HEK293T (cell line): ENCODE measurements around the gene JAG1.
"Not testable (repeated sequence)": the region's sequence is repeated elsewhere in the genome, so short reads cannot be mapped to it uniquely, and the experiment has no call there.

Experiments used
- CTCF ChIA-PET: fragments of 350-600 bp; formaldehyde crosslinking; extraction: SDS; loops from one replicate; lab custom pipeline; 2021; ENCODE audit warnings: antibody characterized with exemption, inconsistent platforms; lab: Yijun Ruan, JAX
- POLR2A ChIA-PET: fragments of 350-600 bp; formaldehyde crosslinking; extraction: SDS; loops from one replicate; lab custom pipeline; 2020; ENCODE audit warnings: antibody characterized with exemption, inconsistent platforms; lab: Yijun Ruan, JAX
- DNase-seq: peaks from one replicate; pipeline ENCODE4 v3.0.0; 2012; ENCODE audit warnings: mixed read lengths; ENCODE audit errors: extremely low spot score
- ARNT ChIP-seq: fragments of 450-650 bp; IDR thresholded peaks from 2 replicates; pipeline ENCODE4 v1.6.1; 2017; ENCODE audit warnings: mild to moderate bottlenecking
- BHLHE40 ChIP-seq: fragments of 450-650 bp; IDR thresholded peaks from 2 replicates; pipeline ENCODE4 v1.6.1; 2016; ENCODE audit warnings: mild to moderate bottlenecking, moderate library complexity, borderline replicate concordance
- CTBP1 ChIP-seq: fragments of 450-650 bp; IDR thresholded peaks from 2 replicates; pipeline ENCODE4 v1.6.1; 2016; ENCODE audit warnings: borderline replicate concordance
- ELF4 ChIP-seq: fragments of 450-650 bp; IDR thresholded peaks from 2 replicates; pipeline ENCODE4 v1.6.1; 2017; ENCODE audit warnings: antibody characterized with exemption
- FOXA1 ChIP-seq: fragments of 450-650 bp; IDR thresholded peaks from 2 replicates; pipeline ENCODE4 v1.6.1; 2016; ENCODE audit warnings: mild to moderate bottlenecking
- FOXK2 ChIP-seq: fragments of 450-650 bp; IDR thresholded peaks from 2 replicates; pipeline ENCODE4 v1.6.1; 2016; ENCODE audit warnings: mild to moderate bottlenecking
- FOXM1 ChIP-seq: fragments of 450-650 bp; IDR thresholded peaks from 2 replicates; pipeline ENCODE4 v1.6.1; 2017; ENCODE audit warnings: mild to moderate bottlenecking, borderline replicate concordance
- HDGF ChIP-seq: fragments of 450-650 bp; IDR thresholded peaks from 2 replicates; pipeline ENCODE4 v1.6.1; 2017; ENCODE audit warnings: antibody characterized with exemption, borderline replicate concordance
- L3MBTL2 ChIP-seq: fragments of 450-650 bp; conservative IDR thresholded peaks from 2 replicates; pipeline ENCODE4 v1.6.1; 2016; ENCODE audit warnings: mild to moderate bottlenecking
- LEF1 ChIP-seq: fragments of 450-650 bp; IDR thresholded peaks from 2 replicates; pipeline ENCODE4 v1.6.1; 2017; ENCODE audit warnings: mild to moderate bottlenecking, borderline replicate concordance
- NFRKB ChIP-seq: fragments of 450-650 bp; IDR thresholded peaks from 2 replicates; pipeline ENCODE4 v1.6.1; 2016; ENCODE audit warnings: mild to moderate bottlenecking, moderate library complexity
- SP1 ChIP-seq: fragments of 450-650 bp; IDR thresholded peaks from 2 replicates; pipeline ENCODE4 v1.6.1; 2017
- SUZ12 ChIP-seq: fragments of 450-650 bp; IDR thresholded peaks from 2 replicates; pipeline ENCODE4 v1.6.1; 2016; ENCODE audit warnings: mild to moderate bottlenecking
- TARDBP ChIP-seq: fragments of 450-650 bp; IDR thresholded peaks from 2 replicates; pipeline ENCODE4 v1.6.1; 2016
- ZNF384 ChIP-seq: fragments of 450-650 bp; IDR thresholded peaks from 2 replicates; pipeline ENCODE4 v1.6.1; 2016
- TF ChIP-seq, protein P1 (sequence below): fragments of 450-650 bp; IDR thresholded peaks from 2 replicates; pipeline ENCODE4 v1.6.1; 2016

JAG1 gene

DNA sequence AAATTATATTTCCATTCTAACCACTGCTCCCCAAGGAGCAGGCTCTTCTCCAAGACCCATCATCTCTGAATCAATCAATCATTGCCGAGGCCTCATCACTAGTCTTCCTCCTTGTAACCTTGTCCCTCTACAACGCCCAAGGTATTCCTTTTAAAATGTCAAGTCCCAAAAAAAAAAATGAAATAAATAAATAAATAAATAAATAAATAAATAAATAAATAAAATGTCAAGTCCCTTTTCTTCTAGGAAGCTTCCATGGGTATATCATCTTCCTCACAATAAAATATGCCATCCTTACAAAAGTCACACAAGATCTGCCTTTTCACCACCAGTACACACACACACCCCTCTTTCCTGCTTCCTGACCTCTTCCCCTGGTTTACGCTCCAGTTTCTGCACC is 57.6 kb downstream of the JAG1 start:
- TF ChIP-seq TARDBP (no peak), FOXK2 (no peak), FOXA1 (no peak), HDGF (no peak), ARNT (no peak), L3MBTL2 (no peak), ZNF384 (no peak), FOXM1 (no peak), ELF4 (no peak), NFRKB (no peak), SP1 (no peak), LEF1 (no peak), BHLHE40 (no peak), CTBP1 (no peak), SUZ12 (no peak)
- TF ChIP-seq, protein P1, sequence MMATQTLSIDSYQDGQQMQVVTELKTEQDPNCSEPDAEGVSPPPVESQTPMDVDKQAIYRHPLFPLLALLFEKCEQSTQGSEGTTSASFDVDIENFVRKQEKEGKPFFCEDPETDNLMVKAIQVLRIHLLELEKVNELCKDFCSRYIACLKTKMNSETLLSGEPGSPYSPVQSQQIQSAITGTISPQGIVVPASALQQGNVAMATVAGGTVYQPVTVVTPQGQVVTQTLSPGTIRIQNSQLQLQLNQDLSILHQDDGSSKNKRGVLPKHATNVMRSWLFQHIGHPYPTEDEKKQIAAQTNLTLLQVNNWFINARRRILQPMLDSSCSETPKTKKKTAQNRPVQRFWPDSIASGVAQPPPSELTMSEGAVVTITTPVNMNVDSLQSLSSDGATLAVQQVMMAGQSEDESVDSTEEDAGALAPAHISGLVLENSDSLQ = no peak
- ChIA-PET CTCF (no interaction called here), POLR2A (no interaction called here)
- DNase-seq = no peak

- CTCF ChIA-PET = interaction anchor here (0.7 kb wide), 1 partner anchor 246 kb away, joined by 3 read pairs; no protein-coding TSS in a partner anchor
Observed at GRCh38 chr20:10613911-10614310, 59.9 kb downstream of the JAG1 start.

DNA sequence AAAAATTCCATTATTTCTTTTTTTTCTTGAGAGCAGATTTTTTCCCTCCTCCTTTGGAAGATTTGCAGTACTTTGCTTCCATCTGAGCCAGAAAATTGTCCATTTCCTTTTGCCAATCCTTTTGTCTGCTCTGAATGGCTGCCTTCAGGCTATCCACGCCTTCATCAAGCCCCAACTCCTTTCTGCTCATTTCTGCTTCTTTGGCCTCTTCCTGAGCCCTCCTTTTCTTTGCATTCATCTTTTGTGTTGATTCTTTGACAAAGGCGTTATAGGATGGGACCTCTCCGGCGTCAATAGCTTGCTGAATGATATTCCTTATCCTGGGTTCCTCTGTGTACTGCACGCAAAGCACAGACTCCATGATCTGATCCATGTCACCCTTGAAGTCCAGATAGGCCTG is 60.4 kb downstream of the JAG1 start:
- DNase-seq, CTCF ChIA-PET, POLR2A ChIA-PET: not testable (repeated sequence)

More at GRCh38 chr20:10613911-10614310, 59.9 kb downstream of the JAG1 start:
- POLR2A ChIA-PET = interaction anchor here (0.5 kb wide), 1 partner anchor 10 kb away, joined by 4 read pairs; no protein-coding TSS in a partner anchor
- no peak for TF ChIP-seq ZNF384
- no peak for TF ChIP-seq L3MBTL2
- TF ChIP-seq SUZ12 = no peak
- TF ChIP-seq HDGF = no peak
- no peak for TF ChIP-seq LEF1
- no peak for TF ChIP-seq NFRKB
- TF ChIP-seq ELF4 = no peak
- TF ChIP-seq ARNT = no peak
- TF ChIP-seq, protein P1 = no peak
- TF ChIP-seq FOXM1 = no peak
- TF ChIP-seq CTBP1 = no peak
- no peak for TF ChIP-seq FOXK2
- no peak for TF ChIP-seq SP1
- no peak for TF ChIP-seq BHLHE40
- no peak for TF ChIP-seq FOXA1
- TF ChIP-seq TARDBP = no peak
- DNase-seq = no peak

- TF ChIP-seq LEF1 (no peak), FOXM1 (no peak), HDGF (no peak), ZNF384 (no peak), SUZ12 (no peak)
- DNase-seq = peak; percentile 27
- ChIA-PET POLR2A (interaction anchor here (0.6 kb wide), 1 partner anchor 176 kb away, joined by 3 read pairs; the partner anchor contains the start of gene SLX4IP), CTCF (no interaction called here)
Observed at GRCh38 chr20:10611357-10611756, 62.4 kb downstream of the JAG1 start.

DNA sequence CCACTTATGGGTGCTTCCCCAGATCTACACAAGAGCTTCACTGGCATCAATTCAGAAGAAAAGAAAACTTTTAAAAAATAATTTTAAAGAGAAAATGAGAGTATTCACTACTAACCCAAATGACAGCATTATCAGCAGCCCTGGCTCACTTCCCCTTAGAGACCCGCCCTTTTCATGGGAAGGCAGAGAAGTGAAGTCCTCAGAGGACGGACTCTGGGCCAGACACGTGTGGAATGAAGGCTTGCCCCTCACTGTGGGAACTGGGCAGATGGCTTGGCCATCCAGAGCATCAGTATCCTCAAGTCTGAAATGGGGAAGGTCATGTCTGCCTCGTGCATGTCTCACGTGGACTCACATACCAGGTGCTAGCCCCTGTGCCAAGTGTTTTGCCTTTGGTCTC is 63.5 kb downstream of the JAG1 start:
- POLR2A ChIA-PET = no interaction called here
- CTCF ChIA-PET = no interaction called here
- TF ChIP-seq FOXK2 = no peak
- no peak for TF ChIP-seq TARDBP
- no peak for TF ChIP-seq FOXA1
- TF ChIP-seq ARNT = no peak
- no peak for TF ChIP-seq HDGF
- TF ChIP-seq, protein P1 = no peak
- no peak for TF ChIP-seq L3MBTL2
- no peak for TF ChIP-seq ZNF384
- no peak for TF ChIP-seq SP1
- no peak for TF ChIP-seq FOXM1
- no peak for TF ChIP-seq LEF1
- no peak for TF ChIP-seq ELF4
- TF ChIP-seq BHLHE40 = no peak
- no peak for TF ChIP-seq SUZ12
- no peak for TF ChIP-seq NFRKB
- no peak for TF ChIP-seq CTBP1
- DNase-seq = no peak

DNA sequence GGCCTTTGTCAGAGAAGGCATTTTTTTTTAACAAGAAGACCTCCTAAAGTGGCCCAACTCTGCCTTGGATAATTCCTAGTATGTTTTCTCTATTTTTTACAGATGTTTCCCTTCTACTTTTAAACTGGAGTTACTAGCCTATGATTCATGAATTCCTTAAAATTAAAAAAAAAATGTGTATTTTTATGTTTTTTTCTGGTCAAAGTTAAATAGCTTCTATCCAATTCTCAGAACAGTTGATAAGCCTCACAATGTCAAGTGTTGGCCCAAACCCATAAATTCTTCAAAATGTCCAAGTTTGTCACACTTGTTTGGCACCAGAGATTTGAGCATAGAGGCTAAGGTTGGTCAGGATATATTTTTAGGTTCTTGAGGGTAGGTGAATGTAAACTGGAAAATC is 64.0 kb downstream of the JAG1 start:
- TF ChIP-seq FOXM1 (no peak), ARNT (no peak), FOXK2 (no peak), FOXA1 (no peak), ELF4 (no peak), CTBP1 (no peak), HDGF (no peak), ZNF384 (no peak), SP1 (no peak), BHLHE40 (no peak), L3MBTL2 (no peak)
- TF ChIP-seq, protein P1 = no peak
- no peak for DNase-seq
- POLR2A ChIA-PET = no interaction called here
- CTCF ChIA-PET = no interaction called here

DNA sequence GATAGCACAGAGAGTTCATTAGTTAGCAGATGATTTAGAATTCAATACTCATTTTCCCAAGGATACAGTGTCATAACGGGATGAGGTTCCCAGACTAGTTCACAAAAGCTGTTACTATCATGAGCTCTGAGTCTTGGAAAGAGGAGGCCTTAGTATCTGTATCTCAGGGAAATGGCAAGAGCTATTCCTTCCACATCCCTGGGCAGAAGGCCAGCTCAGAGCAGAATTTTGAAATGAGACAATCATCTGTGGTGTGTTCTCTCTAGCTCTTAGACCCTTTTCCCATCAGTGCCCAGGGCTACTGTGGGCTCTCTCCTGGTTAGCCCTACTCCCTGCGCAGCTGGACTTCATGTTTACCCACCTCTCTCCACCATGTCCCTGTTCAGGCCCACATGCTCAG is 64.5 kb downstream of the JAG1 start:
- CTCF ChIA-PET = no interaction called here
- TF ChIP-seq L3MBTL2 (no peak), TARDBP (no peak)
- TF ChIP-seq, protein P1 = no peak
- DNase-seq = no peak
- POLR2A ChIA-PET = no interaction called here
